Measurements from ENCODE around the gene THAP9.
"Not testable (repeated sequence)": the region's sequence is repeated elsewhere in the genome, so short reads cannot be mapped to it uniquely, and the experiment has no call there.

Gene THAP9

DNA sequence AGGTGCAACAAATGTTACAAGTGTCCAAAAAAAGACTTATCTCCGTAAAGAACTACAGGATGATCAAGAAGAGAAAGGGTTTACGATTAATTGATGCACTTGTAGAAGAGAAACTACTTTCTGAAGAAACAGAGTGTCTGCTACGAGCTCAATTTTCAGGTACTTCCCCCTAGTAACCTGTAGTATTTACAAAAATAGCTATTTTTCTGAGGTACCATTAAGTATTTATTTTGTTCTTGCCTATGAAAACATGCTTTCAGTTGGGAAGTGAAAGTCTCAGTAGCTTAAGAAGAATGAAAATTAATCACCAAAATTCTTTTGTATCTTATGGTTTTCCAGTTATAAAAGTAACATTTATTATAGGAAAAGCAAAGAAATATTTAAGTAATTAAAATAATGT, 5.9 kb downstream of the THAP9 start:
- WGBS (ENCODE audit: extremely low coverage, insufficient coverage, low lambda C conversion rate): no CpG with 5 or more reads among the region's 3 CpGs
- no peak for DNase-seq
- H3K27me3 ChIP-seq (ENCODE audit: insufficient read depth, low read length, poor library complexity): no peaks in the 10 kb centered on the region
- H4K8ac ChIP-seq (ENCODE audit: low read depth, low read length): no peak overlapping the region
- no peak overlapping the region for H3K9ac ChIP-seq (ENCODE audit: low read length)
- no peak overlapping the region for H3K4me3 ChIP-seq (ENCODE audit: low read length)
- no peak overlapping the region for H3K4ac ChIP-seq (ENCODE audit: low read depth, low read length)
- no peak overlapping the region for H2BK5ac ChIP-seq (ENCODE audit: low read length)
- H3K56ac ChIP-seq (ENCODE audit: low read length): no peak overlapping the region
- H3K36me3 ChIP-seq (ENCODE audit: control insufficient read depth, insufficient read depth, low read length): peaks cover 4% of the 10 kb centered on the region
- H3K4me2 ChIP-seq (ENCODE audit: low read length): no peak overlapping the region
- no peak overlapping the region for H3K27ac ChIP-seq (ENCODE audit: low read depth, low read length)
- no peak overlapping the region for H4K5ac ChIP-seq (ENCODE audit: low read length)
- H3K4me1 ChIP-seq (ENCODE audit: control insufficient read depth, low read depth, low read length): no peaks in the 10 kb centered on the region
- no peak overlapping the region for H3K23ac ChIP-seq (ENCODE audit: low read length)
- H2BK120ac ChIP-seq (ENCODE audit: low read depth, low read length): no peak overlapping the region
- peaks cover 5% of the 10 kb centered on the region for H3K79me2 ChIP-seq (ENCODE audit: control insufficient read depth, insufficient read depth, low read length)
- H2BK15ac ChIP-seq (replicated peaks; ENCODE audit: low read depth): no peak overlapping the region
- peaks cover 3% of the 10 kb centered on the region for H3K79me1 ChIP-seq (ENCODE audit: low read length)
- no peak overlapping the region for H2AK5ac ChIP-seq (ENCODE audit: low read length)
- no peak overlapping the region for H3K18ac ChIP-seq (ENCODE audit: low read length)

DNA sequence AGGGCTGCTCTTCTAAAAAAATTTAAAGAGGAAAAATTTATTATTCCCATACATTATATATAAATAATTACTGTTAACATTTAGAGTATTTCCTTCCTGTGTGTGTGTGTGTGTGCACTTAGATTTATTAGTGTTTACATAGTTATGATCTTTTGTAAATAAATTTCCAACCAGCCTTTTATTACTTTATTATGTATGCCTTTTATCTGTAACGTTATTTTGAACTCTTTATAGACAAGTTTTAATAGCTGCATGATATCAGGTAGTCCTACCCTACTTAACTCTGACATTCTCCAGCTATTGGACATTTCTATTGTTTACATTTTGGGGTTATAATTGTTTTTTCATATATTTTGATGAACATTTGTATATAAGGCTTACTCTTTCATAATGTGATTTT, 8.8 kb downstream of the THAP9 start:
- Histone ChIP-seq H3K79me2 (ENCODE audit: control insufficient read depth, insufficient read depth, low read length) (no peaks in the 10 kb centered on the region), H3K4me2 (ENCODE audit: low read length) (no peak overlapping the region), H2AK5ac (ENCODE audit: low read length) (no peak overlapping the region), H4K8ac (ENCODE audit: low read depth, low read length) (no peak overlapping the region), H2BK120ac (ENCODE audit: low read depth, low read length) (no peak overlapping the region), H3K9ac (ENCODE audit: low read length) (no peak overlapping the region), H3K56ac (ENCODE audit: low read length) (no peak overlapping the region), H3K27ac (ENCODE audit: low read depth, low read length) (no peak overlapping the region), H2BK5ac (ENCODE audit: low read length) (no peak overlapping the region), H3K23ac (ENCODE audit: low read length) (no peak overlapping the region), H3K18ac (ENCODE audit: low read length) (no peak overlapping the region), H3K79me1 (ENCODE audit: low read length) (no peaks in the 10 kb centered on the region), H4K5ac (ENCODE audit: low read length) (no peak overlapping the region), H3K27me3 (ENCODE audit: insufficient read depth, low read length, poor library complexity) (no peaks in the 10 kb centered on the region), H3K4me1 (ENCODE audit: control insufficient read depth, low read depth, low read length) (no peaks in the 10 kb centered on the region), H3K4me3 (ENCODE audit: low read length) (no peak overlapping the region), H3K36me3 (ENCODE audit: control insufficient read depth, insufficient read depth, low read length) (peaks cover 4% of the 10 kb centered on the region), H2BK15ac (replicated peaks; ENCODE audit: low read depth) (no peak overlapping the region), H3K4ac (ENCODE audit: low read depth, low read length) (no peak overlapping the region)
- WGBS (ENCODE audit: extremely low coverage, insufficient coverage, low lambda C conversion rate): no CpG with 5 or more reads among the region's 1 CpG
- DNase-seq: no peak

DNA sequence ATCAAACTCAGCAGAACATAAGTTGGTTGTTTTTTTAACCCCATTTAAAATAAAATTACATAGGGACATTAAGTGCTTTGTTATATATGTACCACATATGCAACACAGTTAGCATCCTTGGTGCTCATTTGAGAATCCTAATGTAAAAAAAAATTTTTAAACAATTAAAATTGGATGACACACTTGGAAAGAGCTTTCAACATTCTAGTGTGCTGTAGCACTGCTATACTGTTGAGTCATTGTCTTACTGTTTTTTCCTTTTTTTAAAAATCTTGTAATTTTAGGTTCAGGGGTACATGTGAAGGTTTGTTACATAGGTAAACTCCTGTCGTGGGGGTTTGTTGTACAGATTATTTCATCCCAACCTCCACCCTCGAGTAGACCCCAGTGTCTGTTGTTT, 12.8 kb downstream of the THAP9 start:
- no peak overlapping the region for H3K4me3 ChIP-seq (ENCODE audit: low read length)
- no peak overlapping the region for H3K18ac ChIP-seq (ENCODE audit: low read length)
- no peak overlapping the region for H3K4me2 ChIP-seq (ENCODE audit: low read length)
- no peak overlapping the region for H3K56ac ChIP-seq (ENCODE audit: low read length)
- H3K27ac ChIP-seq (ENCODE audit: low read depth, low read length): no peak overlapping the region
- peaks cover 4% of the 10 kb centered on the region for H3K36me3 ChIP-seq (ENCODE audit: control insufficient read depth, insufficient read depth, low read length)
- no peak overlapping the region for H2BK5ac ChIP-seq (ENCODE audit: low read length)
- H2BK15ac ChIP-seq (replicated peaks; ENCODE audit: low read depth): no peak overlapping the region
- no peak overlapping the region for H2AK5ac ChIP-seq (ENCODE audit: low read length)
- H3K9ac ChIP-seq (ENCODE audit: low read length): no peak overlapping the region
- WGBS (ENCODE audit: extremely low coverage, insufficient coverage, low lambda C conversion rate): no CpG with 5 or more reads among the region's 2 CpGs
- H3K79me2 ChIP-seq (ENCODE audit: control insufficient read depth, insufficient read depth, low read length): no peaks in the 10 kb centered on the region
- H3K23ac ChIP-seq (ENCODE audit: low read length): no peak overlapping the region
- no peak overlapping the region for H2BK120ac ChIP-seq (ENCODE audit: low read depth, low read length)
- H3K79me1 ChIP-seq (ENCODE audit: low read length): no peaks in the 10 kb centered on the region
- no peaks in the 10 kb centered on the region for H3K4me1 ChIP-seq (ENCODE audit: control insufficient read depth, low read depth, low read length)
- H4K5ac ChIP-seq (ENCODE audit: low read length): no peak overlapping the region
- H3K4ac ChIP-seq (ENCODE audit: low read depth, low read length): no peak overlapping the region
- DNase-seq: no peak
- H3K27me3 ChIP-seq (ENCODE audit: insufficient read depth, low read length, poor library complexity): no peaks in the 10 kb centered on the region
- no peak overlapping the region for H4K8ac ChIP-seq (ENCODE audit: low read depth, low read length)

DNA sequence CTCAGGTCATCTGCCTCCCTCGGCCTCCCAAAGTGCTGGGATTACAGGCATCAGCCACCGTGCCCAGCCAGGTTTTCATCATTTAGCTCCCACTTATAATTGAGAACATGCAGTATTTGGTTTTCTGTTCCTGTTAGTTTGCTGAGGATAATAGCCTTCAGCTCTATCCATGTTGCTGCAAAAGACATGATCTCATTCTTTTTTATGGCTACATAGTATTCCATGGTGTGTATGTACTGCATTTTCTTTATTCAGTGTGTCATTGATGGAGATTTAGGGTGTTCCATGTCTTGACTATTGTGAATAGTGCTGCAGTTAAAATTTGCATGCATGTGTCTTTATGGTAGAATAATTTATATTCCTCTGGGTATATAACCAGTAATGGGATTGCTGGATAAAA, 13.4 kb downstream of the THAP9 start:
- H3K36me3 ChIP-seq (ENCODE audit: control insufficient read depth, insufficient read depth, low read length); H3K23ac ChIP-seq (ENCODE audit: low read length); H3K4me2 ChIP-seq (ENCODE audit: low read length): not testable (repeated sequence)

DNA sequence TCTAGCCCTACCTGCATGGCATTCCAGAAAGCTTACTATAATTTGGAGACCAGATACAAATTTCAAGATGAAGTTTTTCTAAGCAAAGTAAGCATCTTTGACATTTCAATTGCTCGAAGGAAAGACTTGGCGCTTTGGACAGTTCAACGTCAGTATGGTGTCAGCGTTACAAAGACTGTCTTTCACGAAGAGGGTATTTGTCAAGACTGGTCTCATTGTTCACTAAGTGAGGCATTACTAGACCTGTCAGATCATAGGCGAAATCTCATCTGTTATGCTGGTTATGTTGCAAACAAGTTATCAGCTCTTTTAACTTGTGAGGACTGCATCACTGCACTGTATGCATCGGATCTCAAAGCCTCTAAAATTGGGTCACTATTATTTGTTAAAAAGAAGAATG, 17.6 kb downstream of the THAP9 start:
- H2BK5ac ChIP-seq (ENCODE audit: low read length): no peak overlapping the region
- H2AK5ac ChIP-seq (ENCODE audit: low read length): no peak overlapping the region
- H3K36me3 ChIP-seq (ENCODE audit: control insufficient read depth, insufficient read depth, low read length): no peaks in the 10 kb centered on the region
- no peak overlapping the region for H2BK120ac ChIP-seq (ENCODE audit: low read depth, low read length)
- H3K27me3 ChIP-seq (ENCODE audit: insufficient read depth, low read length, poor library complexity): no peaks in the 10 kb centered on the region
- DNase-seq: no peak
- no peak overlapping the region for H3K27ac ChIP-seq (ENCODE audit: low read depth, low read length)
- no peak overlapping the region for H4K8ac ChIP-seq (ENCODE audit: low read depth, low read length)
- no peak overlapping the region for H3K4me3 ChIP-seq (ENCODE audit: low read length)
- H3K79me1 ChIP-seq (ENCODE audit: low read length): no peaks in the 10 kb centered on the region
- H3K56ac ChIP-seq (ENCODE audit: low read length): no peak overlapping the region
- no peak overlapping the region for H3K4me2 ChIP-seq (ENCODE audit: low read length)
- no peak overlapping the region for H3K4ac ChIP-seq (ENCODE audit: low read depth, low read length)
- H3K23ac ChIP-seq (ENCODE audit: low read length): no peak overlapping the region
- H3K4me1 ChIP-seq (ENCODE audit: control insufficient read depth, low read depth, low read length): no peaks in the 10 kb centered on the region
- no peak overlapping the region for H2BK15ac ChIP-seq (replicated peaks; ENCODE audit: low read depth)
- WGBS (ENCODE audit: extremely low coverage, insufficient coverage, low lambda C conversion rate): no CpG with 5 or more reads among the region's 7 CpGs
- H3K18ac ChIP-seq (ENCODE audit: low read length): no peak overlapping the region
- no peak overlapping the region for H4K5ac ChIP-seq (ENCODE audit: low read length)
- H3K79me2 ChIP-seq (ENCODE audit: control insufficient read depth, insufficient read depth, low read length): no peaks in the 10 kb centered on the region
- H3K9ac ChIP-seq (ENCODE audit: low read length): no peak overlapping the region

More for the DNA sequence above, 13.4 kb downstream of the THAP9 start:
- not testable (repeated sequence) for H3K4me3 ChIP-seq (ENCODE audit: low read length); H3K27me3 ChIP-seq (ENCODE audit: insufficient read depth, low read length, poor library complexity); H3K27ac ChIP-seq (ENCODE audit: low read depth, low read length); H3K79me2 ChIP-seq (ENCODE audit: control insufficient read depth, insufficient read depth, low read length); H3K4me1 ChIP-seq (ENCODE audit: control insufficient read depth, low read depth, low read length); H2BK15ac ChIP-seq (replicated peaks; ENCODE audit: low read depth); H3K4ac ChIP-seq (ENCODE audit: low read depth, low read length); H4K8ac ChIP-seq (ENCODE audit: low read depth, low read length); H3K56ac ChIP-seq (ENCODE audit: low read length); H2BK5ac ChIP-seq (ENCODE audit: low read length); H3K9ac ChIP-seq (ENCODE audit: low read length); DNase-seq; H2AK5ac ChIP-seq (ENCODE audit: low read length); H2BK120ac ChIP-seq (ENCODE audit: low read depth, low read length); H3K18ac ChIP-seq (ENCODE audit: low read length); H4K5ac ChIP-seq (ENCODE audit: low read length); H3K79me1 ChIP-seq (ENCODE audit: low read length)
- no CpG with 5 or more reads among the region's 2 CpGs for WGBS (ENCODE audit: extremely low coverage, insufficient coverage, low lambda C conversion rate)

DNA sequence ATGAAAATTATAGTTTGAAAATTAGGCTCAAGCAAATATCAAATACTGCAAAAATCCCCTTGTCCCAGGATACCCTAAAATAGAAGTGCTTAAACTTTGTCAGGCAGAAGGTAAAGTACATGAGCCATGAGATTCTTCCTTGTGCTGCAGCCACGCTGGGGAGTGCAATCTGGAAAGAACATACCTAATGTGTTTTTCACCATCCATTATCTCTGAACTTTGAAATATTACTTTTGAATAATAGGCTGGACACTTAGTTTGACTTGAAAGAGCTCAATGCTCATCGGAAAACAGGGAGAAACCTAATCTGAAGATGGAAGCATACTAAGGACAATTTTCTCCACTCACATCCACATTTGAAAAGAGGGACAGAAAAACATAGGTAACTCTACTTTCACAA, 18.9 kb downstream of the THAP9 start:
- H4K5ac ChIP-seq (ENCODE audit: low read length): no peak overlapping the region
- no peaks in the 10 kb centered on the region for H3K79me1 ChIP-seq (ENCODE audit: low read length)
- no peaks in the 10 kb centered on the region for H3K79me2 ChIP-seq (ENCODE audit: control insufficient read depth, insufficient read depth, low read length)
- no peak overlapping the region for H4K8ac ChIP-seq (ENCODE audit: low read depth, low read length)
- H2BK120ac ChIP-seq (ENCODE audit: low read depth, low read length): no peak overlapping the region
- H3K36me3 ChIP-seq (ENCODE audit: control insufficient read depth, insufficient read depth, low read length): no peaks in the 10 kb centered on the region
- whole genome bisulfite sequencing (ENCODE audit: extremely low coverage, insufficient coverage, low lambda C conversion rate): no CpG with 5 or more reads among the region's 2 CpGs
- no peak overlapping the region for H3K9ac ChIP-seq (ENCODE audit: low read length)
- no peak overlapping the region for H3K4ac ChIP-seq (ENCODE audit: low read depth, low read length)
- no peak overlapping the region for H3K4me2 ChIP-seq (ENCODE audit: low read length)
- no peak overlapping the region for H3K27ac ChIP-seq (ENCODE audit: low read depth, low read length)
- no peak overlapping the region for H2BK15ac ChIP-seq (replicated peaks; ENCODE audit: low read depth)
- H2AK5ac ChIP-seq (ENCODE audit: low read length): no peak overlapping the region
- no peaks in the 10 kb centered on the region for H3K27me3 ChIP-seq (ENCODE audit: insufficient read depth, low read length, poor library complexity)
- no peak overlapping the region for H3K4me3 ChIP-seq (ENCODE audit: low read length)
- DNase-seq: no peak
- no peak overlapping the region for H3K18ac ChIP-seq (ENCODE audit: low read length)
- no peak overlapping the region for H3K23ac ChIP-seq (ENCODE audit: low read length)
- H2BK5ac ChIP-seq (ENCODE audit: low read length): no peak overlapping the region
- H3K56ac ChIP-seq (ENCODE audit: low read length): no peak overlapping the region
- no peaks in the 10 kb centered on the region for H3K4me1 ChIP-seq (ENCODE audit: control insufficient read depth, low read depth, low read length)
